ENCODE results near the gene GPR132. TPM values are rescaled to one million over a fixed set of nuclear protein-coding genes. Genes with fewer than 3 reads are reported as not detected.

The GPR132 gene
- total and polyA plus RNA-seq, 5 donors from 2014 or later: 8.8 to 94.5 (median 17.1) TPM

DNA sequence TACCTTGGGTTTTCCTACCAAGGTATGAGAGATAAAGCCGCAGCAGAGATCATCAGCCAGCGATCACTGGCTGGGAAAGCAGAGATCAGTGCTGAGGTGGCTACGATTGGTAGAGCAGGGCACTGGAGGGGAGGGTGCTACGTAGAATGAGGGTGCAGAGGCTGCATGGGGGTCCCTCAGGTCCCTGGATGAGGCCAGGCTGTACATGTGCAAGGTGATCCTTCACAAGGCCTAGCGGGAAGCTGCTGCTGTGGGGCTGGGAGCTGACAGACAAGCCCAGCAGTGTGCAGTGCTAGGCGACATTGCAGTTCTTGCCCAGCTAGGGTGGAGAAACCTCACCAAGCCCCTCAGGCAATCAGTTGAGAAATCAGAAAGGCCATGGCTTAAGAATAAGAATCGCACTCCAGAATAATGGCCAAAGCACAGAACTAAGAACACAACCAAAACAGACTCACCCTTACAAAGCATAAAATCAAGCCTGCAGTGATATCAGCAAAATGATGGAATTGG is 37.2 kb upstream of the GPR132 start:
- H3K9me3 ChIP-seq (ENCODE audit: control insufficient read depth in 2 of 2, low read length in 2 of 2): peaks cover 0 to 4% of the 10 kb centered on the region in 2 experiments
- H3K9me3 Mint-ChIP-seq: peaks cover 0 to 11% (median 0%) of the 10 kb centered on the region in 7 donors

GRCh38 chr14:105100910-105101309 is 35.7 kb upstream of the GPR132 start:
- Mint-ChIP-seq H3K9me3 (peaks cover 0 to 11% (median 0%) of the 10 kb centered on the region in 7 donors), H3K4me1 (peaks cover 0 to 5% (median 3%) of the 10 kb centered on the region in 4 donors), H3K27me3 (peaks cover 30% of the 10 kb centered on the region), H3K36me3 (no peaks in the 10 kb centered on the region), H3K27ac (no peak overlapping the region), H3K4me3 (no peak overlapping the region)
- peaks cover 15% of the 10 kb centered on the region for H3K27me3 ChIP-seq (ENCODE audit: control insufficient read depth, insufficient read depth, low read length)
- H3K4me3 ChIP-seq (ENCODE audit: low read depth, low read length): no peak overlapping the region
- no peak overlapping the region for H3K27ac ChIP-seq (ENCODE audit: insufficient read depth, low read length, poor library complexity, severe bottlenecking)
- no peak for DNase-seq
- no peak for ATAC-seq (ENCODE audit: low read depth in 2 of 2)
- no peaks in the 10 kb centered on the region for H3K36me3 ChIP-seq (ENCODE audit: control insufficient read depth, insufficient read depth, low read length)
- H3K4me1 ChIP-seq (ENCODE audit: control insufficient read depth, insufficient read depth, low read length, poor library complexity, severe bottlenecking): peaks cover 6% of the 10 kb centered on the region
- H3K9me3 ChIP-seq (ENCODE audit: control insufficient read depth in 2 of 2, low read length in 2 of 2): peaks cover 0 to 4% of the 10 kb centered on the region in 2 experiments

More for the DNA sequence above, 37.2 kb upstream of the GPR132 start:
- H3K4me1 ChIP-seq (ENCODE audit: control insufficient read depth, insufficient read depth, low read length, poor library complexity, severe bottlenecking): peaks cover 6% of the 10 kb centered on the region
- no peaks in the 10 kb centered on the region for H3K36me3 ChIP-seq (ENCODE audit: control insufficient read depth, insufficient read depth, low read length)
- Mint-ChIP-seq H3K27ac (no peak overlapping the region), H3K4me1 (peaks cover 0 to 5% (median 3%) of the 10 kb centered on the region in 4 donors), H3K36me3 (no peaks in the 10 kb centered on the region), H3K4me3 (no peak overlapping the region), H3K27me3 (peaks cover 42% of the 10 kb centered on the region)
- DNase-seq (no peak), ATAC-seq (ENCODE audit: low read depth in 2 of 2) (no peak)
- no peak overlapping the region for H3K4me3 ChIP-seq (ENCODE audit: low read depth, low read length)
- H3K27me3 ChIP-seq (ENCODE audit: control insufficient read depth, insufficient read depth, low read length): peaks cover 21% of the 10 kb centered on the region
- no peak overlapping the region for H3K27ac ChIP-seq (ENCODE audit: insufficient read depth, low read length, poor library complexity, severe bottlenecking)

DNA sequence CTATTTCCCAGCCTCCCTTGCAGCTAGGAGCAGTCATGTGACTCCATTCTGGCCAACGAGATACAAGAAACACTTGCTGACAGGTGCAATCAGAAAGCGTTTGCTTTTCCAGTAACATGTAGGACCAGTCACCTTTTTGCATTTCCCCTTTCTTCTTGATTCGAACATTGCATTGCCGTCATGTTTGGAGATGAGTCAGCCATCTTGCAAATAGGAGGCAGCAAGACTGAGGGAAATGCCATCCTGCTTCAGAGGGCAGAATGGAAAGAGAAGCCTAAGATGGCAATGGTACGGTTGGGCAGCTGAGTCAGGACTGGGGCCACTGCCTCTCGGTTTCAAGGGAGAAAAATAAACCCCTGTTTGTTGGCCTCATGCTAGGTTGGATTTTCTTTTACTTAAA is 34.5 kb upstream of the GPR132 start:
- no peak for ATAC-seq (ENCODE audit: low read depth in 2 of 2)
- H3K27me3 ChIP-seq (ENCODE audit: control insufficient read depth, insufficient read depth, low read length): peaks cover 10% of the 10 kb centered on the region
- H3K4me1 Mint-ChIP-seq: peaks cover 0 to under 1% (median 0%) of the 10 kb centered on the region in 4 donors

DNA sequence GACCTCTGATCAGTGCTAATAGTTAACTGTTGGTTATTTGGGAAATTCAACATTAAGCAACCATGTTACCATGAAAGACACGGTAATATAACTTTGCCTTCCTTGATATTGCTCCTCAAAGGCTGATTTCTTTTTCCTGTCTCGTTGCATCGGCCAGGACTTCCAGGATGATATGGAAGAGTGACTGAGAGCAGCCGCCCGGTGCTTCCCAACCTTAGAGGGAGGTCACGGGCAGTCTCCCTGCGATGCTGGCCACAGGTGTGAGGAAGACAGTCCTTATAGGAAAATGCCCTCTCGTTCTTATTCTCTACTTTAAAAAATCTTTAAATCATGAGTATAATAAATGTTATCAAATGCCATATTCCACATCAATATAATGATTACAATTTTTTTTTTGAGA is 33.1 kb upstream of the GPR132 start:
- peak overlapping the region in 1 of 3 donors; percentile 44 for H3K27ac Mint-ChIP-seq
- no peak for DNase-seq
- H3K27ac ChIP-seq (ENCODE audit: insufficient read depth, low read length, poor library complexity, severe bottlenecking): no peak overlapping the region
- peaks cover 0 to 10% (median 2%) of the 10 kb centered on the region in 4 donors for H3K4me1 Mint-ChIP-seq
- no peak for ATAC-seq (ENCODE audit: low read depth in 2 of 2)
- H3K9me3 Mint-ChIP-seq: peaks cover 0 to 5% (median 0%) of the 10 kb centered on the region in 7 donors
- H3K27me3 ChIP-seq (ENCODE audit: control insufficient read depth, insufficient read depth, low read length): peaks cover 2% of the 10 kb centered on the region
- no peaks in the 10 kb centered on the region for H3K36me3 ChIP-seq (ENCODE audit: control insufficient read depth, insufficient read depth, low read length)
- peaks cover 0 to 4% of the 10 kb centered on the region in 2 experiments for H3K9me3 ChIP-seq (ENCODE audit: control insufficient read depth in 2 of 2, low read length in 2 of 2)
- H3K27me3 Mint-ChIP-seq: peaks cover 13% of the 10 kb centered on the region
- no peak overlapping the region for H3K4me3 ChIP-seq (ENCODE audit: low read depth, low read length)
- H3K36me3 Mint-ChIP-seq: no peaks in the 10 kb centered on the region
- peak overlapping the region in 2 of 4 donors; percentile 74 to 78 for H3K4me3 Mint-ChIP-seq
- peaks cover 11% of the 10 kb centered on the region for H3K4me1 ChIP-seq (ENCODE audit: control insufficient read depth, insufficient read depth, low read length, poor library complexity, severe bottlenecking)

More for the DNA sequence above, 34.5 kb upstream of the GPR132 start:
- no peaks in the 10 kb centered on the region for H3K36me3 Mint-ChIP-seq
- H3K27ac Mint-ChIP-seq: no peak overlapping the region
- no peaks in the 10 kb centered on the region for H3K4me1 ChIP-seq (ENCODE audit: control insufficient read depth, insufficient read depth, low read length, poor library complexity, severe bottlenecking)
- H3K9me3 ChIP-seq (ENCODE audit: control insufficient read depth in 2 of 2, low read length in 2 of 2): peaks cover 0 to 4% of the 10 kb centered on the region in 2 experiments
- no peak overlapping the region for H3K27ac ChIP-seq (ENCODE audit: insufficient read depth, low read length, poor library complexity, severe bottlenecking)
- no peaks in the 10 kb centered on the region for H3K36me3 ChIP-seq (ENCODE audit: control insufficient read depth, insufficient read depth, low read length)
- no peak overlapping the region for H3K4me3 ChIP-seq (ENCODE audit: low read depth, low read length)
- H3K27me3 Mint-ChIP-seq: peaks cover 22% of the 10 kb centered on the region
- H3K9me3 Mint-ChIP-seq: peaks cover 0 to 11% (median 0%) of the 10 kb centered on the region in 7 donors
- no peak overlapping the region for H3K4me3 Mint-ChIP-seq
- no peak for DNase-seq

DNA sequence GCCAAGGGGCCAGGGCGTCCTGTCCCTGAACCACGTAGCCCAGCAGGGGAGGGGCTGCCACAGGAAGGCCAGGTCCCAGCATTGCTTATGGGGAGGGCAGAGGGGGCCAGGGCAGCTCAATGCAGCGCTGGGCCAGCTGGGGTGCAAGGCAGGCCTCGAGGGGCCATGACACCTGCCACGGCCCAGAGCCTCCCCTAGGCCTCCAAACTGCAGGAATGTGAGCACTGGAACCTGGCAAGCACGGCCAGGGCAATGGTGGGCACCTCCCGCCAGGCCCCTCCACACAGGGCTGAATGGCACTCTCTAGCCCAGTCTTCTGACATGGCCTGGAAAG is 32.5 kb upstream of the GPR132 start:
- peak overlapping the region in 1 of 4 donors; percentile 74 for H3K4me3 Mint-ChIP-seq
- no peak for DNase-seq
- no peak for ATAC-seq (ENCODE audit: low read depth in 2 of 2)
- Histone ChIP-seq H3K4me3 (ENCODE audit: low read depth, low read length) (no peak overlapping the region), H3K4me1 (ENCODE audit: control insufficient read depth, insufficient read depth, low read length, poor library complexity, severe bottlenecking) (peaks cover 11% of the 10 kb centered on the region), H3K27me3 (ENCODE audit: control insufficient read depth, insufficient read depth, low read length) (peaks cover 2% of the 10 kb centered on the region), H3K9me3 (ENCODE audit: control insufficient read depth in 2 of 2, low read length in 2 of 2) (peaks cover 0 to 4% of the 10 kb centered on the region in 2 experiments), H3K27ac (ENCODE audit: insufficient read depth, low read length, poor library complexity, severe bottlenecking) (no peak overlapping the region), H3K36me3 (ENCODE audit: control insufficient read depth, insufficient read depth, low read length) (no peaks in the 10 kb centered on the region)
- H3K36me3 Mint-ChIP-seq: no peaks in the 10 kb centered on the region
- peaks cover 0 to 12% (median 2%) of the 10 kb centered on the region in 4 donors for H3K4me1 Mint-ChIP-seq
- H3K27ac Mint-ChIP-seq: no peak overlapping the region
- H3K27me3 Mint-ChIP-seq: peaks cover 13% of the 10 kb centered on the region
- H3K9me3 Mint-ChIP-seq: peaks cover 0 to 5% (median 0%) of the 10 kb centered on the region in 7 donors

GRCh38 chr14:105096206-105096875 is 31.1 kb upstream of the GPR132 start:
- peaks cover 0 to 5% (median 0%) of the 10 kb centered on the region in 7 donors for H3K9me3 Mint-ChIP-seq
- no peaks in the 10 kb centered on the region for H3K36me3 Mint-ChIP-seq
- H3K27ac Mint-ChIP-seq: peak overlapping the region in 2 of 3 donors; percentile 73 to 87
- Histone ChIP-seq H3K27ac (ENCODE audit: insufficient read depth, low read length, poor library complexity, severe bottlenecking) (no peak overlapping the region), H3K4me1 (ENCODE audit: control insufficient read depth, insufficient read depth, low read length, poor library complexity, severe bottlenecking) (peaks cover 15% of the 10 kb centered on the region), H3K4me3 (ENCODE audit: low read depth, low read length) (no peak overlapping the region), H3K36me3 (ENCODE audit: control insufficient read depth, insufficient read depth, low read length) (no peaks in the 10 kb centered on the region), H3K9me3 (ENCODE audit: control insufficient read depth in 2 of 2, low read length in 2 of 2) (peaks cover 0 to 4% of the 10 kb centered on the region in 2 experiments), H3K27me3 (ENCODE audit: control insufficient read depth, insufficient read depth, low read length) (no peaks in the 10 kb centered on the region)
- DNase-seq (no peak), ATAC-seq (ENCODE audit: low read depth in 2 of 2) (no peak)
- H3K4me3 Mint-ChIP-seq: peak overlapping the region in 3 of 4 donors; percentile 22 to 82 (median 44)
- H3K27me3 Mint-ChIP-seq: peaks cover 8% of the 10 kb centered on the region
- H3K4me1 Mint-ChIP-seq: peaks cover 0 to 20% (median 2%) of the 10 kb centered on the region in 4 donors

DNA sequence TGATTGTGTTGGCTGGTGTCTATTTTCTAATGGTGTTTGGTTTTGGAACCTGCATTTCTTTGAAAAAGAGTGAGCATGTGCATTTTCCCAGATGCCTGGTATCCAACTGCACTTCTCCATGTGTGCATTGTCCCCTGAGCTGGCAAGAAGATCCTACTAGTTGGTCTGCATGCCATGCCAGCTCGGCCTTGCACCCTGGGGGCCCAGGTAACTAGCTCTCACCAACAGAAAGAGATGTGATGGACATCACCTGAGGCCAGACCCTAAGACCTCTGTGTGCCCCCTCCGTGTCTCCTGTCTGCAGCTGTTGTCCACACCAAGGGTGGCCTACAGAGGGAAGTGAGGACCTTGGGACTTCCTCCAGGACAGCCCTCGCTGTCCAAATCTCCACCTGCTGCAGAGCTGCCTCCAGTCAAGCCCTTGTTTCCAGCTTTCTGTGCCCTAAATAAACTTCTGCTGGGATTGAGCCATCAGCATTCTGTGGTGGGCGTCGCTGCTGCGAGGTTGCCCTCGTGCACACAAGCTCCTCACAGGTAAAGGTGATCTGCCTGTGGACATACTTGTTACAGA is 30.1 kb upstream of the GPR132 start:
- peaks cover 0 to 4% of the 10 kb centered on the region in 2 experiments for H3K9me3 ChIP-seq (ENCODE audit: control insufficient read depth in 2 of 2, low read length in 2 of 2)
- H3K27ac ChIP-seq (ENCODE audit: insufficient read depth, low read length, poor library complexity, severe bottlenecking): no peak overlapping the region
- ATAC-seq (ENCODE audit: low read depth in 2 of 2) (no peak), DNase-seq (no peak)
- no peak overlapping the region for H3K4me3 ChIP-seq (ENCODE audit: low read depth, low read length)
- peaks cover 3 to 25% (median 5%) of the 10 kb centered on the region in 4 donors for H3K4me1 Mint-ChIP-seq
- peak overlapping the region; percentile 23 to 77 (median 66) for H3K4me3 Mint-ChIP-seq
- H3K27me3 ChIP-seq (ENCODE audit: control insufficient read depth, insufficient read depth, low read length): no peaks in the 10 kb centered on the region
- H3K36me3 ChIP-seq (ENCODE audit: control insufficient read depth, insufficient read depth, low read length): no peaks in the 10 kb centered on the region
- peaks cover 12% of the 10 kb centered on the region for H3K27me3 Mint-ChIP-seq
- no peak overlapping the region for H3K27ac Mint-ChIP-seq
- peaks cover 0 to 5% (median 0%) of the 10 kb centered on the region in 7 donors for H3K9me3 Mint-ChIP-seq
- peaks cover 19% of the 10 kb centered on the region for H3K4me1 ChIP-seq (ENCODE audit: control insufficient read depth, insufficient read depth, low read length, poor library complexity, severe bottlenecking)
- H3K36me3 Mint-ChIP-seq: no peaks in the 10 kb centered on the region
